ENCODE measurements around the gene C12orf76. TPM values are rescaled to one million over a fixed set of nuclear protein-coding genes. Genes with fewer than 3 reads are reported as not detected.
"Not testable (repeated sequence)": the region's sequence is repeated elsewhere in the genome, so short reads cannot be mapped to it uniquely, and the experiment has no call there.

Gene C12orf76
- total RNA-seq, 1 donor from 2014 or later = 19.7 TPM

DNA sequence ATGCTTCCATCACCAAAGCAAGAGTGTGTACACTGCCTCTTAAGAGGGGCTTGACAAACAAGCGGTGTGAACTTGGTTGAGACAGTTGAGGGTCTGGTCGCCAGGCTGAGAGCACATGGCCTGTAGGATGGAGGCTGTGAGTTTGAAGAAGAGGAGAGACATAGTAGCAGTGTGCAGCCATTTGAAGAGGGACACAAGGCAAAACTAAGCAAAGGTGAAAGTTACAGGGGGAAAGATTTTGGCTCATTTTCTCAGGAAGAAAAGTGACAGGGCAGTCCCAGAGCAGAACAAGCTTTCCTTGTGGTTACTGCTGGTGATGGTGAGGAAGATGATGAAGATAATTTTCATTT is 11.3 kb upstream of the C12orf76 start:
- H3K9me3 ChIP-seq = no peaks in the 10 kb centered on the region
- no peaks in the 10 kb centered on the region for H3K36me3 ChIP-seq
- TF ChIP-seq, protein P1, sequence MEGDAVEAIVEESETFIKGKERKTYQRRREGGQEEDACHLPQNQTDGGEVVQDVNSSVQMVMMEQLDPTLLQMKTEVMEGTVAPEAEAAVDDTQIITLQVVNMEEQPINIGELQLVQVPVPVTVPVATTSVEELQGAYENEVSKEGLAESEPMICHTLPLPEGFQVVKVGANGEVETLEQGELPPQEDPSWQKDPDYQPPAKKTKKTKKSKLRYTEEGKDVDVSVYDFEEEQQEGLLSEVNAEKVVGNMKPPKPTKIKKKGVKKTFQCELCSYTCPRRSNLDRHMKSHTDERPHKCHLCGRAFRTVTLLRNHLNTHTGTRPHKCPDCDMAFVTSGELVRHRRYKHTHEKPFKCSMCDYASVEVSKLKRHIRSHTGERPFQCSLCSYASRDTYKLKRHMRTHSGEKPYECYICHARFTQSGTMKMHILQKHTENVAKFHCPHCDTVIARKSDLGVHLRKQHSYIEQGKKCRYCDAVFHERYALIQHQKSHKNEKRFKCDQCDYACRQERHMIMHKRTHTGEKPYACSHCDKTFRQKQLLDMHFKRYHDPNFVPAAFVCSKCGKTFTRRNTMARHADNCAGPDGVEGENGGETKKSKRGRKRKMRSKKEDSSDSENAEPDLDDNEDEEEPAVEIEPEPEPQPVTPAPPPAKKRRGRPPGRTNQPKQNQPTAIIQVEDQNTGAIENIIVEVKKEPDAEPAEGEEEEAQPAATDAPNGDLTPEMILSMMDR (IDR thresholded peaks at IDR 0.05) = no peak
- intact Hi-C loops (cut with DNase I) = no loop called here
- H3K27me3 ChIP-seq (ENCODE audit: low read depth) = no peaks in the 10 kb centered on the region
- no peak overlapping the region for H3K27ac ChIP-seq
- no peak for ATAC-seq
- no peak for DNase-seq
- H3K4me3 ChIP-seq = no peak overlapping the region
- no peaks in the 10 kb centered on the region for H3K4me1 ChIP-seq

DNA sequence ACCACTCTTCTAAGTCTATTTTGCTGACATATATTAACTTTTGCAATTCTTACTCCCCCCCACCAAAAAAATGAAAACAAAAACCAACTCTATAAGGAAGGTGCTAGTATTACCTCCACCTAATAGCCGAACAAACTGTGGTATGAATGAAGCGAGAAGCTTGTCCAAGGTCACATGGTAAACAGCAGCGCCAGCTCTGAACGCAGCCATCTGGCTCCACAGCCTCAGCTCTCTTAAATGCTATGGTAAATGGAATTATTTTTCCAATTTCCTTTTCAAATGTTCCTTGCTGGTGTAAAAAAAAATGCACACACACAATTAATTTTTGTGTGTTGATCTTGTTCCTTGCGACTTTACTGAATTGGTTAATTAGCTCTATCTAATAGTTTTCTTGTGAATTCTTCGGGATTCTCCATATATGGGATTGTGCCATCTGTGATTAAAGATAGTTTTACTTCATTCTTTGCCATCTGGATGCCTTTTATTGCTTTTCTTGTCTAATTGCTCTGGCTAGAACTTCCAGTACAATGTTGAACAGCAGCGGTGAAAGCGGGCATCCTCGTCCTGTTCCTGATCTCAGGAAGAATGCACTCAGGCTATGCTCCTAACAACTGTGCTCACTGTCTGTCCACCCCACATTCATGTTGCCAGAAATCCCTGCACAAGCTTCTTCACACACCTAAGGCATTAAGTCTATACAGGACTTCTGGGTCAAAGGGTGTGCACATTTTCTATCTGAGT is 10.7 kb upstream of the C12orf76 start:
- ATAC-seq (no peak), DNase-seq (no peak)
- TF ChIP-seq, protein P1 (IDR thresholded peaks at IDR 0.05) = no peak
- no peaks in the 10 kb centered on the region for H3K27me3 ChIP-seq (ENCODE audit: low read depth)
- intact Hi-C loops (cut with DNase I) = no loop called here
- no peaks in the 10 kb centered on the region for H3K36me3 ChIP-seq
- H3K4me1 ChIP-seq = no peaks in the 10 kb centered on the region
- H3K9me3 ChIP-seq = no peaks in the 10 kb centered on the region
- H3K4me3 ChIP-seq = no peak overlapping the region
- H3K27ac ChIP-seq = no peak overlapping the region

DNA sequence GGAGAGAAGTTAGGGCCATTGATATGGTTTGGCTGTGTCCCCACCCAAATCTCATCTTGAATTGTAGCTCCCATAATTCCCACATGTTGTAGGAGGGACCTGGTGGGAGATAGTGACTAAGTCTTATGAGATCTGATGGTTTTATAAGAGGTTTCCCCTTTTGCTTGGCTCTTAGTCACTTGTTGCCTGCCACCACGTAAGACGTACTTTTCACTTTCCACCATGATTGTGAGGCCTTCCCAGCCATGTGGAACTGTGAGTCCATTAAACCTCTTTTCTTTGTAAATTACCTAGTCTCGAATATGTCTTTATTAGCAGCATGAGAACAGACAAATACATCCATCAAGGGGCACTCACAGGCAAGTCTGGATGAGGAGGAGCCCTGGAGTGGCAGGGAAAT is 8.3 kb upstream of the C12orf76 start:
- H3K9me3 ChIP-seq; H3K27ac ChIP-seq; DNase-seq; H3K27me3 ChIP-seq (ENCODE audit: low read depth); H3K4me3 ChIP-seq; H3K4me1 ChIP-seq; ATAC-seq; intact Hi-C loops (cut with DNase I); H3K36me3 ChIP-seq: not testable (repeated sequence)

DNA sequence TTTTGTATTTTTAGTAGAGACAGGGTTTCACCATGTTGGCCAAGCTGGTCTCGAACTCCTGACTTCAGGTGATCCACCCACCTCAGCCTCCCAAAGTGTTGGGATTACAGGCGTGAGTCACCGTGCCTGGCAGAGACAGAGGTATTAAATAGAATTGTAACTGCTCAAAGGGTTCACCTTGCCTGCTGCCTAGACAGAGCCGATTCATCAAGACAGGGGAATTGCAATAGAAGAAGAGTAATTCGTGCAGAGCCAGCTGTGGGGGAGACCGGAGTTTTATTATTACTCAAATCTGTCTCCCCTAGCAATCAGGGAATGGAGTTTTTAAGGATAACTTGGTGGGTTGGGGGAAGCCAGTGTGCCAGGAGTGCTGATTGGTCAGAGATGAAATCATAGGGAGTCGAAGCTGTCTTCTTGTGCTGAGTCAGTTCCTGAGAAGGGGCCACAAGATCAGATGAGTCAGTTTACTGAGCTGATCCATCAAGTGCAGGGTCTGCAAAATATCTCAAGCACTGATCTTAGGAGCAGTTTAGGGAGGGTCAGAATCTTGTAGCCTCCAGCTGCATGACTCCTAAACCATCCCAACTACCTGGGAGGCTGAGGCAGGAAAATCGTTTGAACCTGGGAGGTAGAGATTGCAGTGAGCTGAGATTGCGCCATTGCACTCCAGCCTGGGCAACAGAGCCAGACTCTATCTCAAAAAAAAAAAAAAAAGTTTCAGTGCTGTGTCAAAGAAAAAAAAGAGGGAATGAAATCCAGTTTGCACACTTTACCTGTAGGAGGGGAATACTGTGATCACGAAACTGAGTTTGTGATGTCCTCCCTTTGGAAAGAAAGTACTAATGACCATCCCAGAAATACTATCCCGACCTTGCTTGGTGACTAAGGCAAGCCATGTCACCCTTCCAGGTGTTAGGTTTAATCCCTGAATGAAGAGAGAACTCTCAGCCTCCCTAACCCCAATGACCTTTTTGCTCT is 7.3 kb upstream of the C12orf76 start:
- intact Hi-C loops (cut with DNase I); H3K27me3 ChIP-seq (ENCODE audit: low read depth); H3K27ac ChIP-seq; H3K4me1 ChIP-seq; DNase-seq; H3K36me3 ChIP-seq; ATAC-seq; H3K4me3 ChIP-seq; H3K9me3 ChIP-seq: not testable (repeated sequence)

DNA sequence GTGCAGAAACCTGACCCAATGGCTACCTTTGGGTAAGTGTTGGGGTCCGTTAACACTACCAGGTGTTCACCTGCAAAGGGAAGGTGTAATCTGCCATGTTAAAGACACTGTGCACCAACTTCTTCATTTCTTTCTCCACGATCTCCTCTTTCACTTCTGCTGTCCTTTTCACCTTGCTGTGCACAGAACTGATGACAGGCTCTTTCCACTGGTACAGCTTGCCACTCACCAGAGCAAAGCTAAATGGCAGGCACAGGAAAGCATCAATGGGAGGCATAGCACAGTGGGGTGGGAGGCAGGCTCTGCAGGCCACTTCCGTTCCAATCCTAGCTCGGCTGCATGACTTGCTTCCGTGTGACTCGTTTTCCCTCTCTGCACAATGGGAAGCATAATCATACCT is 2.6 kb upstream of the C12orf76 start:
- TF ChIP-seq, protein P1 (IDR thresholded peaks at IDR 0.05) = no peak
- peaks cover under 1% of the 10 kb centered on the region for H3K36me3 ChIP-seq
- H3K27me3 ChIP-seq (ENCODE audit: low read depth) = no peaks in the 10 kb centered on the region
- no peak for ATAC-seq
- no peaks in the 10 kb centered on the region for H3K9me3 ChIP-seq
- H3K4me1 ChIP-seq = peaks cover 26% of the 10 kb centered on the region
- DNase-seq = no peak
- H3K4me3 ChIP-seq = no peak overlapping the region
- intact Hi-C loops (cut with DNase I) = no loop called here
- no peak overlapping the region for H3K27ac ChIP-seq

DNA sequence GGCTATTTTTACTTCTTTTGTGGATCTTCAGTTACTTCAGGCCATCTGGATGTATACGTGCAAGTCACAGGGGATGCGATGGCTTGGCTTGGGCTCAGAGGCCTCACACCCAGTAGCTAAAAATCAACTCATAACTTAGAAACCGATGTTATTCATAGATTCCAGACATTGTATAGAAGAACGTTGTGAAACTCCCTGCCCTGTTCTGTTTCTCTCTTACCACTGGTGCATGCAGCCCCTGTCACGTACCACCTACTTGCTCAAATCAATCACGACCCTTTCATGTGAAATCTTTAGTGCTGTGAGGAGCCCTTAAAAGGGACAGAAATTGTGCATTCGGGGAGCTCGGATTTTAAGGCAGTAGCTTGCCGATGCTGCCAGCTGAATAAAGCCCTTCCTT is 1.3 kb upstream of the C12orf76 start:
- intact Hi-C loops (cut with DNase I); H3K9me3 ChIP-seq; H3K4me3 ChIP-seq; H3K36me3 ChIP-seq; DNase-seq; H3K27ac ChIP-seq; ATAC-seq; H3K27me3 ChIP-seq (ENCODE audit: low read depth): not testable (repeated sequence)
- peaks cover 31% of the 10 kb centered on the region for H3K4me1 ChIP-seq

DNA sequence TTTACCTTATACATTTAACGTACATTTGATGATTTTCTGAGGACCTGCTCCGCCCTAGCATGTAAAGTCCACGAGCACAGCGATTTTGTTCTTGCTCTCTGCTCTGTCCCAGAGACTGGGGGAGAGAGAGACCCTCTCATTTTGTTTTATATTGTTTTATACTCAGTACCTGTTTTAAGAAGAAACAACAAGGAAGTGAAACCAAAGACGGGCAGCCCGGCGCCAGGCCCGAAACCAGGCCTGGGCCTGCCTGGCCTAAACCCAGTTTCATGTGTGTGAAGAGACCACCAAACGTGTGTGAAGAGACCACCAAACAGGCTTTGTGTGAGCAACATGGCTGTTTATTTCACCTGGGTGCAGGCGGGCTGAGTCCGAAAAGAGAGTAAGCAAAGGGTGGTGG is 712 bp upstream of the C12orf76 start:
- Histone ChIP-seq H3K4me1 (peaks cover 31% of the 10 kb centered on the region), H3K4me3 (peak overlapping the region; percentile 87), H3K27ac (peak overlapping the region; percentile 87), H3K36me3 (peaks cover 15% of the 10 kb centered on the region)
- DNase-seq; ATAC-seq; intact Hi-C loops (cut with DNase I); H3K27me3 ChIP-seq (ENCODE audit: low read depth); H3K9me3 ChIP-seq: not testable (repeated sequence)
